Kidney (tissue), 14 donors: Measurements from ENCODE around the gene MRTFA. TPM values are rescaled to one million over a fixed set of nuclear protein-coding genes. Genes with fewer than 3 reads are reported as not detected.

ENCODE experiments used
- DNase-seq, 5 donors: peaks; one replicate each; pipeline ENCODE4 v3.0.0-alpha.2; 2013 to 2020
- FAIRE-seq: peaks from 2 replicates; lab custom pipeline; 2012; peaks lifted over from hg19 to GRCh38; lab: Jason Lieb, UNC
- H3K27ac ChIP-seq, 2 donors: one replicate each; pipeline ENCODE4 v1.7.0; 2013; ENCODE audit warnings: low read depth in 2 of 2, low read length in 2 of 2, inconsistent platforms in 1 of 2
- H3K27me3 ChIP-seq: one replicate; pipeline ENCODE4 v1.7.1; 2013; ENCODE audit warnings: low read length, inconsistent platforms; ENCODE audit not compliant: control insufficient read depth, insufficient read depth
- H3K36me3 ChIP-seq, 3 donors: one replicate each; pipeline versions ENCODE4 v1.7.0 to v1.7.1; 2013; ENCODE audit warnings: low read length in 3 of 3, control low read depth in 1 of 3, inconsistent platforms in 1 of 3; ENCODE audit not compliant: insufficient read depth in 3 of 3, control insufficient read depth in 2 of 3
- H3K4me1 ChIP-seq, 3 donors: one replicate each; pipeline versions ENCODE4 v1.7.0 to v1.7.1; 2013; ENCODE audit warnings: low read length in 3 of 3, inconsistent platforms in 1 of 3, low read depth in 1 of 3; ENCODE audit not compliant: control insufficient read depth in 2 of 3, insufficient read depth in 2 of 3
- H3K4me3 ChIP-seq, 3 donors: one replicate each; pipeline versions ENCODE4 v1.7.0 to v1.8.1; 2013; ENCODE audit warnings: low read length in 3 of 3, control low read depth in 1 of 3, inconsistent platforms in 1 of 3
- H3K9ac ChIP-seq, 3 donors: one replicate each; pipeline versions ENCODE4 v1.7.0 to v1.7.1; 2013; ENCODE audit warnings: low read length in 3 of 3, control low read depth in 1 of 3, inconsistent platforms in 1 of 3
- H3K9me3 ChIP-seq, 3 donors: one replicate each; pipeline versions ENCODE4 v1.7.0 to v1.7.1; 2013; ENCODE audit warnings: low read length in 3 of 3, control low read depth in 1 of 3, inconsistent platforms in 1 of 3; ENCODE audit not compliant: control insufficient read depth in 2 of 3, insufficient read depth in 1 of 3
- CTCF ChIP-seq: IDR thresholded peaks from 3 replicates; pipeline ENCODE4 v1.5.1; 2012; ENCODE audit warnings: mild to moderate bottlenecking, moderate library complexity, borderline replicate concordance; ENCODE audit not compliant: insufficient read depth; ENCODE audit errors: extremely low read depth
- intact Hi-C: fragments of 100-400 bp; cut with DNase I; formaldehyde crosslinking; loops from one replicate; pipeline ENCODE4 v1.11.1; 2022
- polyA plus RNA-seq: library from polyadenylated mRNA; stranded (reverse); fragments of 350-450 nt; fragmentation: Illumina TruSeq; extraction: RNeasy Lipid Tissue Mini Kit (QIAGEN cat#74804); gene quantifications from one replicate; pipeline ENCODE4 v1.2.3, GENCODE V29; 2014; ENCODE audit warnings: low read depth, low replicate concordance; ENCODE audit not compliant: insufficient read depth
- total RNA-seq: library from RNA; stranded (reverse); fragmentation: NEBNext Ultra II Directional; extraction: Animal tissue kit (Norgen Biotek cat#: 25700); gene quantifications from one replicate; pipeline ENCODE4 v1.2.1, GENCODE V29; 2021
- donor health status: control.
- donor health status: control.
- donor health status: control.
- donor health status: control.
- donor health status: control.
- donor health status: DM: yes; HTN: yes; CAD: no.
- donor health status: Normal renal cell carcinoma (clear cell type).

MRTFA gene
- total and polyA plus RNA-seq, 2 donors from 2014 or later, result 12.5 to 59.9 TPM

- Histone ChIP-seq H3K36me3 (no peaks in the 10 kb centered on the region), H3K27me3 (no peaks in the 10 kb centered on the region), H3K9me3 (no peaks in the 10 kb centered on the region), H3K4me3 (no peak overlapping the region), H3K4me1 (peaks cover 0 to 4% (median 0%) of the 10 kb centered on the region in 3 donors), H3K27ac (no peak overlapping the region), H3K9ac (no peak overlapping the region)
- intact Hi-C loops, result no loop called here
- no peak for TF ChIP-seq CTCF
- no peak for FAIRE-seq
- no peak for DNase-seq
These were observed 137.3 kb downstream of the MRTFA start for GRCh38 chr22:40499209-40499623.

- Histone ChIP-seq H3K9me3 (no peaks in the 10 kb centered on the region), H3K4me3 (no peak overlapping the region), H3K27ac (no peak overlapping the region), H3K4me1 (peaks cover 0 to 4% (median 0%) of the 10 kb centered on the region in 3 donors), H3K36me3 (no peaks in the 10 kb centered on the region), H3K27me3 (no peaks in the 10 kb centered on the region), H3K9ac (no peak overlapping the region)
- no peak for TF ChIP-seq CTCF
- intact Hi-C loops, result no loop called here
- DNase-seq, result no peak
- no peak for FAIRE-seq
These were observed 137.9 kb downstream of the MRTFA start for GRCh38 chr22:40498420-40499208.

GRCh38 chr22:40493441-40493840 is 143.1 kb downstream of the MRTFA start:
- FAIRE-seq, result no peak
- TF ChIP-seq CTCF, result no peak
- Histone ChIP-seq H3K36me3 (no peaks in the 10 kb centered on the region), H3K9me3 (no peaks in the 10 kb centered on the region), H3K4me1 (peaks cover 0 to 10% (median 8%) of the 10 kb centered on the region in 3 donors), H3K27ac (no peak overlapping the region), H3K4me3 (no peak overlapping the region), H3K27me3 (no peaks in the 10 kb centered on the region), H3K9ac (no peak overlapping the region)
- intact Hi-C loops, result no loop called here
- DNase-seq, result no peak
